Stimulated activated CD4-positive, alpha-beta T cell treated with anti-CD3 and anti-CD28 coated beads, TNF-alpha, amount 100 ng/mL, for 48 hours (primary cell): Measurements from ENCODE around the gene ATP6V1E1.
"Not testable (repeated sequence)": the region's sequence is repeated elsewhere in the genome, so short reads cannot be mapped to it uniquely, and the experiment has no call there.

Experiments
- DNase-seq, 3 donors: peaks; one replicate each; pipeline ENCODE4 v3.0.0-alpha.2; 2020; ENCODE audit warnings: low read depth in 3 of 3

ATP6V1E1 gene

DNA sequence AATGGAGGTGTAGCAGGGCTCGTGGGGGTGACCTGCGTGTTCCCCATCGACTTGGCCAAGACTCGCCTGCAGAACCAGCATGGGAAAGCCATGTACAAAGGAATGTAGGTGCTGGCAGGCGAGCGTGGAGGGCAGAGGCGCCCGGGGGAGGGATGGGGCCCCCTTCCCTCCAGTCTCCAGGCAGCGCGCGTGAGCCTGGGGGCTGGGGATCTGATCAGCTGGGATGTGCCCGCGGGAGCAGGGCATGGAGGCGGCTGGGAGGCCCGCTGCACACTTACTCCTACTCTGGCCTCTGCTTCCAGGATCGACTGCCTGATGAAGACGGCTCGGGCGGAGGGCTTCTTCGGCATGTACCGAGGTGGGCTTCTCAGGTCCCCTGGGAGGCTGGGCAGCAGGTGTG, 47.5 kb downstream of the ATP6V1E1 start:
- no peak for DNase-seq

GRCh38 chr22:17580441-17581031, 48.0 kb downstream of the ATP6V1E1 start:
- DNase-seq, result no peak

- DNase-seq, result no peak
Measured at GRCh38 chr22:17579535-17579981, 49.0 kb downstream of the ATP6V1E1 start.

DNA sequence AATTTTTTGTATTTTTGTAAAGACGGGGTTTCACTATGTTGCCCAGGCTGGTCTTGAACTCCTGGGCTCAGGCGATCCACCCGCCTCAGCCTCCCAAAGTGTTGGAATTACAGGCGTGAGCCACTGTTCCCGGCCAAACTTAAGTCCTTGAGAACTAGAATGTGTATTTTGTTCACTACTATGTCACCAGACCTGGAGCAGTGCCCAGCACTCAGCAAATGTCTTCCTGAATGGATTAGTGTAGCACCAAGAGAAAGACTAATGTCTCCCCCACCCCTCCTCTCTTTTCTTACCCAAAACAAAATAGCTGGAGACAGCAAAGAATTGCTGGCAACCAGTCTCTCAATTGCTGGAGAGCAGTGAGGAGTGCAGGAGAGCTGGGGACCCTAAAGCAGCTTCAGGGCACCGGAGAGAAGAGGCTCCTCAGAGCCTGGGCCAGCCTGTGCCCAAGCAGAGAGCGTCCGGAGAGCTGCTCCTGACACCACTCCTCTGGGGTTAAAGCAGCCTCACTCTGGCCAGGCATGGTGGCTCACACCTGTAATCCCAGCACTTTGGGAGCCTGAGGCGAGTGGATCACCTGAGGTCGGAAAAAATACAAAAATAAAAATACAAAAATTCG, 50.3 kb downstream of the ATP6V1E1 start:
- no peak for DNase-seq

- no peak for DNase-seq
Measured at GRCh38 chr22:17576470-17576869, 52.1 kb downstream of the ATP6V1E1 start.

DNA sequence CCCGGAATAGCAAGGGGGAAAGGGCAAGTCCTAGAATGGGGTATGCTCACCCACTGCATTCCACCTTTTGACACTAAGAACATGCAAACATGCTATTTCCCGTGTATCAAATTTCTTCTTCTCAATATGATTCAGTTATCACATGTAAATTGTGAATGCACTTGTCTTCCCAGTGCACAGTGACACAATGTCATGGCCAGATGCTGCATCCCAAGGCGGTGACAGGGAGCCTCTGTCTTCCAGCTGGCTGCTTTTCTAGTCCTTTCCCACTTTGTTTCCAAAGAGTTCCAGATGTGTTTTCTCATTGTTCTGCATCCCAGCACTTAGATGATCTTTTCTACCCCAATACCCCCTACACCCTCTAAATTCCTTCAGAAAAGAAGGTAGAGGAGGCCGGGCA, 52.9 kb downstream of the ATP6V1E1 start:
- no peak for DNase-seq

GRCh38 chr22:17575151-17575550, 53.4 kb downstream of the ATP6V1E1 start:
- DNase-seq, result no peak

DNA sequence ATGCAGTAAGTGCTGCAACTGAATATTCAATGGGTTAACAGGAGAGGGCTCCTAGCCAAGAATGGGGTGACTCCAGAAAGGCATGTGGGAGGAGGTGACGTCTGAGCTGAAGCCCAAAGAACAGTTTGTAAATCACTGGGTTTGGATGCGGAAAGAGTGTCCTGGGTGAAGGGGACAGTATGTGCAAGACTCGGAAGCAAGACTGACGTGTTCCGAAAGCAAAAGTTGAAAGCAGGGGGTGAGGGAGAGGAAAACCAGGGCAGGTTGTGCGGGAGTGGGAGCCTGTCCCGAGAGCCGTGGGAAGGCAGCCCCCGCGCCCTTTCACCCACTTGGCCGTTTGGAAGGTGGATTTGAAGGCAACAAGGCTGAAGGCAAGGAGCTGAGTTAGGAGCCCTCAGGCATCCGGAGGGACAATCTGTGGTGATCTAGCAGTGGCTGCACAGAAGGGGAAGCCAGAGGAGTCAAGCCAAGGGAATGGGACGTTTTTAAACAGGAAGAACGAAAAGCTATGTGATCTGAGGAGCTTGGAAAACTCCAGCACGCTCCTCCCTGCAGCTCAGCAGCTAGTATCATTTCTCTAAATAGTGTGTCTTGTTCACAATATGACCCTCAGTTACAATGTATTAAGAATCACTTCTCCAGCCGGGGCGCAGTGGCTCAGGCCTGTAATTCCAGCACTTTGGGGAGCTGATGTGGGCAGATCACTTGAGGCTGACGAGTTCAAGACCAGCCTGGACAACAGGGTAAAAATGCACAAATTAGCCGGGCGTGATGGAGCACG, 57.5 kb downstream of the ATP6V1E1 start:
- no peak for DNase-seq

- no peak for DNase-seq
Measured at GRCh38 chr22:17569971-17570511, 58.5 kb downstream of the ATP6V1E1 start.

GRCh38 chr22:17566776-17567175, 61.8 kb downstream of the ATP6V1E1 start:
- DNase-seq, result no peak

GRCh38 chr22:17566016-17566687, 62.4 kb downstream of the ATP6V1E1 start:
- DNase-seq, result not testable (repeated sequence)

GRCh38 chr22:17563936-17564391, 64.6 kb downstream of the ATP6V1E1 start:
- no peak for DNase-seq

- DNase-seq, result no peak
Measured at GRCh38 chr22:17562906-17563870, 65.4 kb downstream of the ATP6V1E1 start, which contains the start of gene SLC25A18. Gene SLC25A18 (plus strand): TSS chr22:17563498. CDS start chr22:17579945, 16,447 bp downstream.

DNA sequence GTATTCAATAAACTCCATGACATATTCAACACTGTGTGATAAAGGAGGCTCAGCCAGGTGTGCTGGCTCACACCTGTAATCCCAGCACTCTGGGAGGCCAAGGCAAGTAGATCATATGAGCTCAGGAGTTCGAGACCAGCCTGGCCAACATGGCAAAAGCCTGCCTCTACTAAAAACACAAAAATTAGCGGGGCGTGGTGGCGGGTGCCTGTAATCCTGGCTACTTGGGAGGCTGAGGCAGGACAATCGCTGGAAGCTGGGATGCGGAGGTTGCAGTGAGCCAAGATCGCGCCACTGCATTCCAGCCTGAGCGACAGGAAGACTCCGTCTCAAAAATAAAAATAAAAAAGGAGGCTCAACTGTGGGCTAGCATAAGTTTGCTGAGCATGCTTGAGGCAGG, 69.4 kb downstream of the ATP6V1E1 start:
- DNase-seq, result no peak

DNA sequence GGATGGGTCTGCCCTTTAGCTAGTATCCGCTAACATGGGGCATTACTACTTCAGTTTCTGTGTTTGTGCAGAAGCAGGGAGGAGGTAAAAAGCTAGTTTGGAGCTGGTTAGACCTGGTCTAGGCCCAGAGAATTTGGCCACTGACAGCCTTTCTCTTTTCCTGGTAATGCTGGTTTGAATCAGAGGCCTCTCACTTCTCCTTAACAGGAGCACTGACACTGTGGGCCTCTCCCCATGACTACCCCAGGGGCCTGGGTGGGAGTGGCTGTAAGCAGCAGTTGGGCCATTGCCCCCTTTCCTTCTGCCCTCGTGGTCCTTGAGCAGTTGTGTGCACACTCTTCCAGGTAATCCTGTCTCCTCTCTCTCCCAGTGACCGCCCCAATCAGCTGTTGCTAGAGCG, 73.7 kb downstream of the ATP6V1E1 start:
- no peak for DNase-seq

GRCh38 chr22:17552737-17553136, 75.8 kb downstream of the ATP6V1E1 start:
- no peak for DNase-seq

GRCh38 chr22:17549655-17550054, 78.9 kb downstream of the ATP6V1E1 start:
- DNase-seq, result no peak

- no peak for DNase-seq
Measured at GRCh38 chr22:17549183-17549582, 79.4 kb downstream of the ATP6V1E1 start.

- no peak for DNase-seq
Measured at GRCh38 chr22:17548756-17549035, 79.9 kb downstream of the ATP6V1E1 start.

- no peak for DNase-seq
Measured at GRCh38 chr22:17548010-17548755, 80.4 kb downstream of the ATP6V1E1 start.
